Measurements from ENCODE around the gene HGS. TPM values are rescaled to one million over a fixed set of nuclear protein-coding genes. Genes with fewer than 3 reads are reported as not detected.

Gene HGS, protein sequence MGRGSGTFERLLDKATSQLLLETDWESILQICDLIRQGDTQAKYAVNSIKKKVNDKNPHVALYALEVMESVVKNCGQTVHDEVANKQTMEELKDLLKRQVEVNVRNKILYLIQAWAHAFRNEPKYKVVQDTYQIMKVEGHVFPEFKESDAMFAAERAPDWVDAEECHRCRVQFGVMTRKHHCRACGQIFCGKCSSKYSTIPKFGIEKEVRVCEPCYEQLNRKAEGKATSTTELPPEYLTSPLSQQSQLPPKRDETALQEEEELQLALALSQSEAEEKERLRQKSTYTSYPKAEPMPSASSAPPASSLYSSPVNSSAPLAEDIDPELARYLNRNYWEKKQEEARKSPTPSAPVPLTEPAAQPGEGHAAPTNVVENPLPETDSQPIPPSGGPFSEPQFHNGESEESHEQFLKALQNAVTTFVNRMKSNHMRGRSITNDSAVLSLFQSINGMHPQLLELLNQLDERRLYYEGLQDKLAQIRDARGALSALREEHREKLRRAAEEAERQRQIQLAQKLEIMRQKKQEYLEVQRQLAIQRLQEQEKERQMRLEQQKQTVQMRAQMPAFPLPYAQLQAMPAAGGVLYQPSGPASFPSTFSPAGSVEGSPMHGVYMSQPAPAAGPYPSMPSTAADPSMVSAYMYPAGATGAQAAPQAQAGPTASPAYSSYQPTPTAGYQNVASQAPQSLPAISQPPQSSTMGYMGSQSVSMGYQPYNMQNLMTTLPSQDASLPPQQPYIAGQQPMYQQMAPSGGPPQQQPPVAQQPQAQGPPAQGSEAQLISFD
- total RNA-seq = 136 and 137 TPM in 2 replicates

DNA sequence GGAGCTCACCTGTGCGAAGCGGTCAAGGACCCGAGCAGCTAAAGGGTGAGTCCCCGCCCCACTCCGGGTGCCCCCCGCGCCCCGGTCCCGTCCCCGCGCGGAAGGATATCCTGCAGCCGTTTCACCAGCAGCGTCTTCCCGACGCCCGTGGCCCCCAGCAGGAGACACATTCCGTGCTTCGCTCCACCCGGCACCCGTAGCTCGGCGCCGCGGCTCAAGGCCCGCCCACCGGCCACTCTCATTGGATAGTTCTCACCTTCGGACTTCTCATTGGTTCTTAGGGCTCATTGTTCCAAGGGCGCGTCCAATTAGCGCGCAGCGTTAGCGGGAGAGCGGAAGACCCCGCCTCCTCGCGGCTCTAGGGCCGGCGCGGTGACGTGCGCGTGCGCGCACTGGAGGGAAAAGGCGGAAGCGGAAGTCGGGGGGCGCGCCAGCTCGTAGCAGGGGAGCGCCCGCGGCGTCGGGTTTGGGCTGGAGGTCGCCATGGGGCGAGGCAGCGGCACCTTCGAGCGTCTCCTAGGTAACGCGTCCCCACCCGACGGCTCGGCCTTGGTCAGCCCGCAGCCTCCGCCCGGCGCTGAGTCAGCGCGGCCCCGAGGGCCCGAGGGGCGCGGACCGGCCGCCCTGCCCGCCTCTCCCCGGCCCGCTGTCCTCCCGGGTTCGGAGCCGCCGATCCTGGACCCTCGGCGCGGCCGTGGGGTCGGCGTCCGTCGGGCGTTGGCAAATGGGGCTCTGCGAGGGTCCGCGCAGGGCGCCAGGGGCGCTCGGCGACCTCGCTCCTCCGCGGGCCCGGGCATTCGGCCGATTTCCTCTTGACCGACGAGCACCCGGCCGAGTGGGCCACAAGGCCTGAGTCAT is at the start of gene HGS, which contains the start of gene ARL16:
Gene HGS (plus strand): TSS at position 428 of the 858 bp plus-strand sequence. CDS start 56 bp downstream, at position 484.
Gene ARL16 (minus strand): TSS at position 214 of the 858 bp plus-strand sequence. CDS start 44 bp downstream, at position 170.
- Mint-ChIP-seq H3K27ac (peak within 1 kb of the TSS; percentile 96), H3K4me3 (peak within 1 kb of the TSS; percentile 97), H3K27me3 (peaks cover 2% of the 10 kb centered on the region), H3K9me3 (no peaks in the 10 kb centered on the region), H3K4me1 (peaks cover 22% of the 10 kb centered on the region), H3K36me3 (ENCODE audit: low read depth) (peaks cover 44% of the 10 kb centered on the region)
- intact Hi-C loops (cut with micrococcal nuclease) = loop anchor here (1.0 to 2.0 kb wide), 3 partner anchors 18 to 27 kb away; partner anchors contain the start of genes CCDC137, MRPL12 and OXLD1
- peak; percentile 99 for DNase-seq

DNA sequence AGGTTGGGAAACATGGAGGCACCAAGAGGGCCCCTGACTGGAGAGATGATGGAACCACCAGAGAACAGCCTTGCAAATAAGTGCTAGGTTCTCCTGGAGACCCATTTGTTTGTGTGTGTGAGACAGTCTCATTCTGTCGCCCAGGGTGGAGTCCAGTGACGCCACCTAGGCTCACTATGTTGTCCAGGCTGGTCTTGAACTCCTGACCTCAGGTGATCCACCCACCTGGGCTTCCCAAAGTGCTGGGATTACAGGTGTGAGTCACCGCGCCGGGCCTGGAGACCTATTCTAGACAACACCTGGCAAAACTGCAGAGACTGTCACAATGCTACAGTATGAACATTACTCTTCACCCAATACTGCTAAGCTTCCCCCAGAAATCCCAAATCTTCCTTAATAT is 48.4 kb upstream of the HGS start:
- Mint-ChIP-seq H3K27me3 (no peaks in the 10 kb centered on the region), H3K27ac (peak overlapping the region; percentile 63), H3K4me1 (peaks cover 14% of the 10 kb centered on the region), H3K36me3 (ENCODE audit: low read depth) (peaks cover 16% of the 10 kb centered on the region), H3K4me3 (peak overlapping the region; percentile 97), H3K9me3 (no peaks in the 10 kb centered on the region)
- DNase-seq = no peak
- intact Hi-C loops (cut with micrococcal nuclease) = no loop called here

DNA sequence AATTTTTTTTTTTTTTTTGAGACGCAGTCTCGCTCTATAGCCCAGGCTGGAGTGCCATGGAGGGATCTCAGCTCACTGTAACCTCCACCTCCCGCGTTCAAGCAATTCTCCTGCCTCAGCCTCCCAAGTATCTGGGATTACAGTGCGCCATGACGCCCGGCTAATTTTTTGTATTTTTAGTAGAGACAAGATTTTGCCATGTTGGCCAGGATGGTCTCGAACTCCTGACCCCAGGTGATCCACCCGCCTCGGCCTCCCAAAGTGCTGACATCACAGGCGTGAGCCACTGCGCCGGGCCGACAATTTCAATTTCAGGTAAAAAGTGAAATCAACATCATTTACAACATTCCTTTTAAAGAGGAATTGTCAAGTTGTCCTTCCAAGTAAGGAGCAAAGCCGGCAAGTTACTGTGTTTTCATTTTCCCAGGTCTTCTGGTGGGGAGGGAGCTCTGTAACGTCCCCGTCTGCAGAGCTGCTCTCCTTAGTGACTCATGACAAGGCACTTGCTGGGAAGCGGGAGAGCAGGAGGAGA is 47.8 kb upstream of the HGS start:
- H3K27ac Mint-ChIP-seq = peak overlapping the region; percentile 88
- peaks cover 16% of the 10 kb centered on the region for H3K36me3 Mint-ChIP-seq (ENCODE audit: low read depth)
- no peak for DNase-seq
- no peaks in the 10 kb centered on the region for H3K9me3 Mint-ChIP-seq
- peak overlapping the region; percentile 97 for H3K4me3 Mint-ChIP-seq
- H3K27me3 Mint-ChIP-seq = no peaks in the 10 kb centered on the region
- intact Hi-C loops (cut with micrococcal nuclease) = no loop called here
- peaks cover 14% of the 10 kb centered on the region for H3K4me1 Mint-ChIP-seq

DNA sequence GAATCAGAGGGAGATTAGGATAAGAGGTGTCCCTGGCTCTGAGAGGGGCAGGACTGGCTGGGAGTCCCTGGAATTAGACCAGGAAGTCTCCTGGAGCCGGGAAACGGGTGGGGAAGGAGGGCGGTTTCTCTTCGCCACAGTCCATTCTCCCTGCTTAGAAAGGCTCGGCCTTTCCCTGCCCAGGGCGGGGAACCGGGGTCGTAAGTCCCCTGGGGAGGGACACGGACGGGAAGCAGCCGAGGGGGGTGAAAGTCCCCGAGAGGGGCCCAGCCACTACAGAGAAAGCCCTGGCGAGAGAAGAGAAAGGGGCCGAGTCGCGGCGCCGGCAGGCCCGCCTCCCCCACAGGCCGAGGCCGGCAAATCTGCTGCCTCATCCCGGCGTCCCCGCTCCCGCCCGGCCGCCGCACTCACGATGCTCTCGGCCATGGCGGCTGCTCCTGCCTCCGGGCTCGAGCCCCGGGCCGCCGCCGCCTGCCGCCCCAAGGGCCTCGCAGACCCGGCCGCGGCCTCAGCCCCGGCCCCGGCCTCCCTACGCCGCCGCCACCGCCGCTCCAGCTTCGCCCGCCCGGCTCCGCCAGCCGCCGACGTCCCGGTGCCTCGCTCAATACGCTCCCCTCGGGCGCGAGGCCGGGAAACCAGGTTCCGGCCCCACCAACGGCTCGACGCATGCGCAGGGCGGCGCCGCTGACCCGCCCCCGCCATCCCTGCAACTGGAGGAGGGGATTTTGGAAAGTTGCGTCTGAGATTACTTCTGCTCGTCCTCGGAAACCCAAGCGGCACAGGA is 47.1 kb upstream of the HGS start, which contains the start of the genes NPLOC4 and TSPAN10:
Gene NPLOC4 (minus strand): TSS at position 608 of the 784 bp plus-strand sequence. CDS start 182 bp downstream, at position 426.
Gene TSPAN10 (plus strand): TSS at position 692 of the 784 bp plus-strand sequence. CDS start 5,217 bp downstream, outside the sequence.
- Mint-ChIP-seq H3K27me3 (no peaks in the 10 kb centered on the region), H3K4me1 (peaks cover 14% of the 10 kb centered on the region), H3K4me3 (peak within 1 kb of the TSS; percentile 97), H3K36me3 (ENCODE audit: low read depth) (peaks cover 12% of the 10 kb centered on the region), H3K27ac (peak within 1 kb of the TSS; percentile 91), H3K9me3 (no peaks in the 10 kb centered on the region)
- peak; percentile 96 for DNase-seq
- intact Hi-C loops (cut with micrococcal nuclease) = loop anchor here (1.0 kb wide), 1 partner anchor 30 kb away; the partner anchor contains the start of genes CCDC137 and OXLD1

DNA sequence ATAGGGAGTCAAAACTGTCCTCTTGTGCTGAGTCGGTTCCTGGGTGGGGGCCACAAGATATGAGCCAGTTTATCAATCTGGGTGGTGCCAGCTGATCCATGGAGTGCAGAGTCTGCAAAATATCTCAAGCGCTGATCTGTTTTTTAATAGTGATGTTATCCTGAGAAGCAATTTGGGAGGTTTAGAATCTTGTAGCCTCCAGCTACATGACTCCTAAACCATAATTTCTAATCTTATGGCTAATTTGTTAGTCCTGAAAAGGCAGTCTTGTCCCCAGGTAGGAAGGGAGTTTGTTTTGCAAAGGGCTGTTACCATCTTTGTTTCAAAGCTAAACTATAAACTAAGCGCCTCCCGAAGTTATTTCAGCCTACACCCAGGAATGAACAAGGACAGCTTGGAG is 45.1 kb upstream of the HGS start:
- Mint-ChIP-seq H3K36me3 (ENCODE audit: low read depth) (peaks cover 7% of the 10 kb centered on the region), H3K4me1 (peaks cover 14% of the 10 kb centered on the region), H3K9me3 (no peaks in the 10 kb centered on the region), H3K4me3 (no peak overlapping the region), H3K27me3 (no peaks in the 10 kb centered on the region), H3K27ac (no peak overlapping the region)
- no peak for DNase-seq
- intact Hi-C loops (cut with micrococcal nuclease) = no loop called here

DNA sequence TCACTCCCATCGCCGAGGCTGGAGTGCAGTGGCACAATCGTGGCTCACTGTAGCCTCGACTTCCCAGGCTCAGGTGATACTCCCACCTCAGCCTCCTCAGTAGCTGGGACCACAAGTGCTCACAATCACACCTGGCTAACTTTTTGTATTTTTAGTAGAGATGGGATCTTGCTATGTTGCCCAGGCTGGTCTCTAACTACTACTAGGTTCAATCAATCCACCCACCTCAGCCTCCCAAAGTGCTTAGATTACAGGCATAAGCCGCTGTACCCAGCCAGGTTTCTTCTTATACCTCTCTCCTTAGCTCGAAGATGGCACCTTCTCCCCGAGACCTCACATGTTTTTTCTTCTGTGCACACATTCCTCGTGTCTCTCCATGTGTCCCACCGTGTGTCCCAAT is 43.8 kb upstream of the HGS start:
- Mint-ChIP-seq H3K4me3 (no peak overlapping the region), H3K9me3 (no peaks in the 10 kb centered on the region), H3K4me1 (peaks cover 12% of the 10 kb centered on the region), H3K36me3 (ENCODE audit: low read depth) (peaks cover 7% of the 10 kb centered on the region), H3K27me3 (no peaks in the 10 kb centered on the region), H3K27ac (no peak overlapping the region)
- intact Hi-C loops (cut with micrococcal nuclease) = no loop called here
- no peak for DNase-seq

DNA sequence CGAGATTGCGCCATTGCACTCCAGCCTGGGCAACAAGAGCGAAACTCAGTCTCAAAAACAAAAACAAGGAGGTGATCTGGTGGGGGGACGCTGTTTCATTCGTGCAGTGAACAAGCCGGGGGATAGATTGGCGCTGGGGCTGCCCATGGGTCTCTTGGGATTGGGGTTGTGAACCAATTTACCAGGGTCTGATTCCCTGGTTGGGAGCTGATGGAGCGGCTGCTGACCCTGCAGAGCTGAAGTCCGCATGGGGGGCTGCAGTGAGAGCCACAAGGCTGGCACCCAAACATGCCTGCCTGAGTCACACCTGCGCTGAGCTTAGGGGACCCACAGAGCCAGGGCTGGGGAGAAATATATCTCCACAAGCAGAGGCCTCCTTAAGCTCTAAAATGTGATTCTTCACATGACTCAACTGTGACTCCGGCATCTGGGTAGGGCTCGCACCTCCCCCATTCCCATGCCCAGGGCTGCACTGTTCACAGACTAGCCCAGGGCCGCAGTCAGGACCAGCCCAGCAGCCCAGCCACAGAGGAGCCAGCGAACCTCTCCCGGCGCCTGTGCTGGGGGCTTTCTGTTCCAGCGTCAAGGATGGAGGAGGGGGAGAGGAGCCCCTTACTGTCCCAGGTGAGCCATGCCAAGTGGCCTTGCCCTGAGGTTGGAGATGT is 41.9 kb upstream of the HGS start:
- Mint-ChIP-seq H3K27ac (no peak overlapping the region), H3K4me1 (peaks cover 3% of the 10 kb centered on the region), H3K36me3 (ENCODE audit: low read depth) (peaks cover under 1% of the 10 kb centered on the region), H3K9me3 (no peaks in the 10 kb centered on the region), H3K27me3 (peaks cover 3% of the 10 kb centered on the region), H3K4me3 (no peak overlapping the region)
- intact Hi-C loops (cut with micrococcal nuclease) = no loop called here
- DNase-seq = no peak

DNA sequence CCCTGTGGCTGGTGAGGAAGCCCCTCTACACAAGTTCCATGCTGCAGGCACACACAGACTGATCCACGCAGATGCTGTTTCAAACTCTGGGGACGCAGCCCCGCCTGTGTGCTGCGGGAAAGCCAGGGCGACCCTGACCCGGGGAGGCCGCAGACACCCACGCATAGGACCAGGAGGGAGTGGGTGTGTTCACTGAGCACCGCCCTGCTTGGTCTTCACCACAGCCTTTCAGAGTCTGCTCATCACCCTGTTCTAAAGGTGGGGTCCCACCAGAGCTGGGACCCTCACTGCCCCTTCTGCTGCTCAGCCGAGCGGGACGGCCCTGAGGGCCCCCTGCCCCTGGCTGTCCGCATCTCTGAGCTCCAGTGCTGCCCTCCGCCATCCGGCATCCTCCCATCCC is 39.3 kb upstream of the HGS start:
- H3K27me3 Mint-ChIP-seq = peaks cover 17% of the 10 kb centered on the region
- no peaks in the 10 kb centered on the region for H3K4me1 Mint-ChIP-seq
- H3K9me3 Mint-ChIP-seq = no peaks in the 10 kb centered on the region
- no peak for DNase-seq
- no peak overlapping the region for H3K27ac Mint-ChIP-seq
- no peaks in the 10 kb centered on the region for H3K36me3 Mint-ChIP-seq (ENCODE audit: low read depth)
- intact Hi-C loops (cut with micrococcal nuclease) = no loop called here
- H3K4me3 Mint-ChIP-seq = no peak overlapping the region

DNA sequence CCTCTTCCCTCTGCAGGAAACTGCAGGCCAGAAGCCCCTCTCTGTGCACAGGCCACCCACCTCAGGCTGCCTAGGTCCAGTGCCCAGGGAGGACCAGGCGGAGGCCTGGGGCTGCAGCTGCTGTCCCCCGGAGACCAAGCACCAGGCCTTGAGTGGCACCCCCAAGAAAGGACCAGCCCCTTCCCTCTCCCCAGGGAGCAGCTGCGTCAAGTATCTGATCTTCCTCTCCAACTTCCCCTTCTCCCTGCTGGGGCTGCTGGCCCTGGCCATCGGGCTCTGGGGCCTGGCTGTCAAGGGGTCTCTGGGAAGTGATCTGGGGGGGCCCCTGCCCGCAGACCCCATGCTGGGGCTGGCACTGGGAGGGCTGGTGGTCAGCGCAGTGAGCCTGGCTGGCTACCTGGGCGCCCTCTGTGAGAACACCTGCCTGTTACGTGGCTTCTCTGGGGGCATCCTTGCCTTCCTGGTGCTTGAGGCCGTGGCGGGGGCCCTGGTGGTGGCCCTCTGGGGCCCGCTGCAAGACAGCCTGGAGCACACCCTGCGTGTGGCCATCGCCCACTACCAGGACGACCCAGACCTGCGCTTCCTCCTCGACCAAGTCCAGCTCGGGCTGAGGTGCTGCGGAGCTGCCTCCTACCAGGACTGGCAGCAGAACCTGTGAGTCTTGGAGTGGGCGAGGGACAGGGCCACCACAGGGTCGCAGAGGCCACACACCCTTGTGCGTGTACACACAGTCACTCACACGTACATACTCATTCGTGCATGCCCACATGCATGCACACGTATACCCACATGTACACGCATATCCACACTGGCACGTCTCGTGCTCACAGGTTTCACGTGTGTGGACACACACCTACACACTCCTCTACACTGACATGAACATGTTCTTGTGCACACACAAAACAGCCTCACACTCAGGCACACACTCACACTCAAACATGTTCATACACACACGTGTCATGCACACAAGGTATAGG is 38.5 kb upstream of the HGS start:
- H3K4me3 Mint-ChIP-seq = no peak overlapping the region
- H3K9me3 Mint-ChIP-seq = no peaks in the 10 kb centered on the region
- no peak overlapping the region for H3K27ac Mint-ChIP-seq
- H3K36me3 Mint-ChIP-seq (ENCODE audit: low read depth) = no peaks in the 10 kb centered on the region
- intact Hi-C loops (cut with micrococcal nuclease) = no loop called here
- no peak for DNase-seq
- peaks cover 17% of the 10 kb centered on the region for H3K27me3 Mint-ChIP-seq
- no peaks in the 10 kb centered on the region for H3K4me1 Mint-ChIP-seq

DNA sequence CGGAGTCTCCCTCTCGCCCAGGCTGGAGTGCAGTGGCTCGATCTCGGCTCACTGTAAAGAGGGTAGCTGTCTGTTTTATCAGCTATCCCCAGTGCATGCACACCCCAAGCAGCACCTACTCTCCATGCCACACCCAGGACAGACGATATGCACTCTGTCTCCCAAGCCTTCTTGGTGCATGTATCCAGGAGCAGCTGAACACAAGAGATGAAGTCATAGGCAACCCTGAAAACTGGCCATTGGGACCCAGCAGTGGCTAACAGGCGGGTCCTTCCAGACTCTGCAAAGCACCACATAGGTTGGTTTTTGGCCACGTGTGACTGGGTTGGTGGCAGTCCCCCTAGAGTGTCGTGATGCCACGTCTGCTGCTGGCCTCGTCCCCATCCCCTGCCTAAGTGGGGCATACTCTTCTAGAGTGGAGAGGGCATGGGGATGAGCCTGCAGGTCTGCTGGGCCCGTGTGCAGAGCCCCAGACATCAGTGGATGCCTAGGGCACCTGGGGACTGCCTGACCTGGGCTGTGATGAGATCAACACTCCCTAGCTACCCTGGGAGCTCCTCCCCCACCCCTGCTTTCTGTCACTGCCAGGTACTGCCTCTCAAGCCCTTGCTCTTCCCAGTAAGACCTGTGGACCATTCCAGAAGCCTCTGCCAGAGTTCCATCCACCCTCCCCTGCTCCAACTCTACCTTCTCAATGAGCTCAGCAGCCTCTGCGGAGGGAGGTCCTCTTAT is 36.8 kb upstream of the HGS start:
- H3K4me1 Mint-ChIP-seq = no peaks in the 10 kb centered on the region
- no peak overlapping the region for H3K4me3 Mint-ChIP-seq
- intact Hi-C loops (cut with micrococcal nuclease) = no loop called here
- DNase-seq = no peak
- no peak overlapping the region for H3K27ac Mint-ChIP-seq
- no peaks in the 10 kb centered on the region for H3K9me3 Mint-ChIP-seq
- no peaks in the 10 kb centered on the region for H3K36me3 Mint-ChIP-seq (ENCODE audit: low read depth)
- H3K27me3 Mint-ChIP-seq = peaks cover 17% of the 10 kb centered on the region

DNA sequence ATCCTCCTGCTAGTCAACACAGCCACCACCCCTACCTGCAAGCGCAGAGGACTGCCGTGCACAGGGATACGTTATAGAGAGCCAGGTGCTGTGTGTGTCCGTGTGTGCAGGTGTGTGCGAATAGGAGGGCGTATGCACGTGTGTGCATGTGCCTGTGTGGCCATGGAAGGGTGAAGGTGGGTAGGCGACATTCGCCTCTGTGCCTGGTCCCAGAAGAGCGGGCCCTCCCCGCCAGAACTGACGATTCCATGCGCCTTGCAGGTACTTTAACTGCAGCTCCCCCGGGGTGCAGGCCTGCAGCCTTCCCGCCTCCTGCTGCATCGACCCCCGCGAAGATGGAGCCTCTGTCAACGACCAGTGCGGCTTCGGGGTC is 36.2 kb upstream of the HGS start:
- Mint-ChIP-seq H3K4me3 (no peak overlapping the region), H3K27me3 (peaks cover 17% of the 10 kb centered on the region), H3K36me3 (ENCODE audit: low read depth) (no peaks in the 10 kb centered on the region), H3K27ac (no peak overlapping the region), H3K4me1 (no peaks in the 10 kb centered on the region), H3K9me3 (no peaks in the 10 kb centered on the region)
- DNase-seq = no peak
- intact Hi-C loops (cut with micrococcal nuclease) = no loop called here
